Common myeloid progenitor, CD34-positive (primary cell): Measurements from ENCODE around the gene ITPR3.

ENCODE experiments used
- CTCF ChIA-PET: fragments of 350-600 bp; sonication (Branson Sonifier 250); formaldehyde crosslinking; loops from one replicate; lab custom pipeline; 2021; ENCODE audit warnings: antibody characterized with exemption; lab: Charles Lee
- POLR2A ChIA-PET: fragments of 350-600 bp; sonication (Branson Sonifier 250); formaldehyde crosslinking; loops from one replicate; lab custom pipeline; 2021; ENCODE audit warnings: antibody characterized with exemption; lab: Charles Lee
- DNase-seq, 3 donors: peaks; one replicate each; pipeline versions ENCODE4 v3.0.0 to v3.0.0-alpha.2; 2013
- H3K27ac ChIP-seq, 2 experiments: 1 replicate in 1 of 2; 2 replicates in 1 of 2; pipeline ENCODE4 v1.7.0; 2013; ENCODE audit warnings: inconsistent platforms in 2 of 2, low read length in 2 of 2, mild to moderate bottlenecking in 2 of 2, low read depth in 1 of 2, moderate library complexity in 1 of 2; ENCODE audit not compliant: severe bottlenecking in 2 of 2, insufficient read depth in 1 of 2, poor library complexity in 1 of 2
- H3K27me3 ChIP-seq, 5 experiments: replicated peaks in 2 of 5; 1 replicate in 3 of 5; 2 replicates in 2 of 5; pipeline versions ENCODE4 v1.6.1 to v1.7.0; 2013; ENCODE audit warnings: low read length in 4 of 5, mild to moderate bottlenecking in 2 of 5, moderate library complexity in 2 of 5, inconsistent platforms in 1 of 5; ENCODE audit not compliant: insufficient read depth in 5 of 5, control insufficient read depth in 4 of 5
- H3K36me3 ChIP-seq, 4 experiments: 1 replicate in 2 of 4; 2 replicates in 2 of 4; pipeline versions ENCODE4 v1.6.1 to v1.7.0; 2013; ENCODE audit warnings: low read length in 3 of 4, control low read depth in 1 of 4, mild to moderate bottlenecking in 1 of 4; ENCODE audit not compliant: control insufficient read depth in 4 of 4, insufficient read depth in 4 of 4
- H3K4me1 ChIP-seq, 4 experiments: 1 replicate in 3 of 4; 2 replicates in 1 of 4; pipeline versions ENCODE4 v1.6.1 to v1.7.1; 2013; ENCODE audit warnings: low read length in 3 of 4, mild to moderate bottlenecking in 3 of 4, control low read depth in 1 of 4, inconsistent platforms in 1 of 4, moderate library complexity in 1 of 4; ENCODE audit not compliant: control insufficient read depth in 4 of 4, insufficient read depth in 4 of 4; ENCODE audit errors: control extremely low read depth in 1 of 4
- H3K4me3 ChIP-seq, 7 experiments: 1 replicate in 4 of 7; 2 replicates in 3 of 7; pipeline versions ENCODE4 v1.5.1 to v1.7.0; 2013; ENCODE audit warnings: mild to moderate bottlenecking in 7 of 7, low read length in 6 of 7, moderate library complexity in 6 of 7, inconsistent platforms in 2 of 7, low read depth in 2 of 7, control low read depth in 1 of 7; ENCODE audit not compliant: insufficient read depth in 4 of 7, control insufficient read depth in 1 of 7; ENCODE audit errors: extremely low read depth in 1 of 7
- H3K9me3 ChIP-seq, 5 experiments: 1 replicate in 4 of 5; 2 replicates in 1 of 5; pipeline versions ENCODE4 v1.6.1 to v1.7.1; 2013; ENCODE audit warnings: low read length in 4 of 5, mild to moderate bottlenecking in 2 of 5, inconsistent platforms in 1 of 5, low read depth in 1 of 5, moderate library complexity in 1 of 5; ENCODE audit not compliant: control insufficient read depth in 4 of 5, insufficient read depth in 2 of 5; ENCODE audit errors: control extremely low read depth in 1 of 5
- WGBS: methylation state at CpG from one replicate; pipeline ENCODE4 v1.1.5; 2013; ENCODE audit not compliant: insufficient coverage; 5-methylcytosine and 5-hydroxymethylcytosine counted together

The ITPR3 gene

DNA sequence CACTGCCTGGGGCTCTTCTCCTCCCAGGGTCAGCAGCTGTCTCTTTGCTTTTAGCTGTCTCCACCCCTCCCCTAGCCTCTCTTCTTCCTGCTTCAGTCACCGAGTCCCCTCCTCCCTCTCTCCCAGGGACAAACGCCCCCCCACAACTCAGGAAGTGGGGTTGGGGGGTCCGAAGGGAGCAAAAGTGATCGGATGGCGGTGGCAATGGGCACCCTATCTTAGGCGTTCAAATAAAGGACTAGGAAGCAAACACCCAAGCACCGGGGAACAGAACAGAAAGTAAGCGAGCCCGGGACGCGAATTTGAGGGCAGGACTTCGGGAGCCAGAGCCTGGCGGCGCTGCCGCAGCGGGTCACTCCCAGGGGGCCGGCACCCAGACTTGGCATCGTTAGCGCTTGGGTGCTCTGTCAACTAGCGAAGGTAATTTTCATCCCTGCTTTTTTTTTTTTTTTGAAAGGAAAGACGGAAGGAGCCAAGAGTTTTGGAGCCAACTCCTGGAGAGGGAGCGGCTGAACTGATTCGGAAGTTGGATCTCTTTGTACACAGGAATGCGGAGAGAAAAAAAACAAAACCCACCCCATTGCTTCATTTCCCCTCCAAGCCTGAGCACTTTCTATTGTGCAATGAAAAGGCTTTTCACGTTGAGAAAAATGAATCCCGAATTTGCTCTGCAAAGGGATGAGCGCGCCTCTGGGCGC, 815 bp upstream of the ITPR3 start:
- ChIA-PET CTCF (interaction anchor here (1.2 to 2.9 kb wide), 5 partner anchors 13 to 85 kb away, joined by 3 to 15 read pairs (median 5); no protein-coding TSS in a partner anchor), POLR2A (interaction anchor here (1.8 kb wide), 1 partner anchor 31 kb away, joined by 4 read pairs; no protein-coding TSS in a partner anchor)
- Histone ChIP-seq H3K9me3 (no peaks in the 10 kb centered on the region), H3K36me3 (no peaks in the 10 kb centered on the region), H3K4me3 (peak overlapping the region; percentile 65 to 96 (median 69)), H3K4me1 (peaks cover 2 to 26% (median 21%) of the 10 kb centered on the region in 4 experiments), H3K27me3 (peaks cover 0 to 16% (median 2%) of the 10 kb centered on the region in 5 experiments), H3K27ac (peak overlapping the region in 1 of 2 experiments; percentile 46)
- DNase-seq: peak; percentile 19 to 49 (median 47)
- WGBS: 0% methylated on average over 24 of the region's 29 CpGs

DNA sequence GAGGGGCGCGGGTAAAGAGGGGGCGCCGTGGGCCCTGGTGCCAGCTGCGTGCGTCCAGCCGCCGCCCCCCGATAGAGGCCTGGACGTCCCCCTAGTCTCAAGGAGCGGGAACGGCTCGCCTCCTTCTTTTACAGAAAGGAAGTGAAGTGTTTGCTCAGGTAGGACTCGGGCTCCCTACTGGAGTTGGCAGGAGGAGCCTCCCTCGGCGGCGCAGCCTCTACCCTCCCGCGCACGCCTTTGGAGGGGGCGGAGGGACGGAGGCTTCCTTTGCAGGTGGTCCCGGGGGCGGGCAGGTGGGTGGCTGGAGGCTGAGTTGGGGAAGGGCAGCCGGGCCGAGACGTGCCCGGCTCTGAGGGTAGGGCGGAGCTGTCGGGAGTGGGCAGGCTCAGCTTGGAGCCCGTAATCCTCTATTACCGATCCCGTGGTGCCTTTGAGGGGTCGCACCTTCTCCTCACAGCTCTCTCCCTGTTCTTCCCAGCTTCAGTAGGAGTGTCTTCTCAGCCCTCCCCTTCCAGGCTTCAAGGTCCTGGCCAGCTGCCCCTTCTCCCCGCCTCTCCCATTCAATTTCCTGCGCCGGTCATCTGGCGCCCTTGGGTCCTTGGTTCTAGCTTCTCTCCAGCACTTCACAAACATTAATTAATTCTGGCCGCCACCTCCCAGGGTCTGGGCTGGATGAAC, 728 bp downstream of the ITPR3 start:
- CTCF ChIA-PET: interaction anchor here (1.0 to 2.9 kb wide), 10 partner anchors 9 to 84 kb away, joined by 3 to 18 read pairs (median 4); no protein-coding TSS in a partner anchor
- DNase-seq: peak in 2 of 3 donors; percentile 27 to 32
- Histone ChIP-seq H3K36me3 (no peaks in the 10 kb centered on the region), H3K4me3 (peak overlapping the region; percentile 44 to 96 (median 62)), H3K9me3 (no peaks in the 10 kb centered on the region), H3K27ac (no peak overlapping the region), H3K27me3 (peaks cover 0 to 16% (median 2%) of the 10 kb centered on the region in 5 experiments), H3K4me1 (peaks cover 2 to 26% (median 21%) of the 10 kb centered on the region in 4 experiments)
- POLR2A ChIA-PET: interaction anchor here (0.7 to 1.8 kb wide), 2 partner anchors 30 to 72 kb away, joined by 4 read pairs; no protein-coding TSS in a partner anchor
- WGBS: 11% methylated on average over 31 of the region's 39 CpGs

DNA sequence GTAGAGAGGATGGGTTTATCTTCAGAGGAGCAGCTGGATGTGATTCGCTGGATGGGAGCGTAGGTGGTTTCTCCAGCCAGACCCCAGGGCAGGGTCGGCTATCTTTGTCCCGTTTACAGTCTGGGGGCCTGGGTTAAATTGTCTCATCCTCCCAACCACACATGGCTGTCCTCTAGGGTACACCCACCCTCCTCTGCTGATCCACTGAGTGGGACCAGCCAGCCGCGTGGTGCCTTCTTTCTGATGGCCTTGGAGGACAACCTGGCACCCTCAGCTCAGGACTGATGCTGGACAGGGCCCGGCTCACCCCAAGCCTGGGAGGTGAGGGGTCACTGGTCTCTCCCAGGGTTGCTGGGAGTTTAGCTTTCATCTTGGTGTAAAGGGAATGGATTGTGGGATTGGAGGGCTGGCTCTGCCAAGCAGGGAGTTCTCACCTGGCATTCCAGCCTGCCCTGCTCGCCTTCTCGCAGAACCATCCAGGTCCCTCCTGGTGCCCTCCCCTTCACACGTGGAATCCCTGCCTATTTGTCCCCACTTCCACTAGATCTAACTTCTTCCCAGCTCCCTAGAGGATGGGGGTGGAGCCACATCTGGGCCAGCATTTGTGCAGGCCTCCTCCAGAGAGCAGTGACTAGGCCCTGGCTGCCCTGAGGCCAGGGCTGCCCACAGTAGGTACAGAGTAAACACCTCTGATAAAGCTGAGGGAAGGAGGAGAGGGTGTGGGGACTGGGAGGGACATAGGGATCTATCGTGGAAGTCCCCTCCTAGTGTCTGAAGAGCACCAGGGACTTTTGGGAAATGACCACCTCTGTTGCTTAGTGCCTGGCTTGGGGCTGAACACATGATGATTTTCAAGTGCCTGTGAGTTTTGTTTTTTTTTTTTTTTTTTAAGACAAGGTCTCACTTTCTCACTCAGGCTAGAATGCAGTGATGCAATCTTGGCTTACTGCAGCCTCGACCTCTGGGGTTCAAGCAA, 1.6 kb downstream of the ITPR3 start:
- no peak overlapping the region for H3K27ac ChIP-seq
- ChIA-PET POLR2A (no interaction called here), CTCF (interaction anchor here (0.7 to 2.9 kb wide), 10 partner anchors 8 to 88 kb away, joined by 3 to 18 read pairs (median 4); no protein-coding TSS in a partner anchor)
- H3K27me3 ChIP-seq: peaks cover 0 to 16% (median 2%) of the 10 kb centered on the region in 5 experiments
- no peaks in the 10 kb centered on the region for H3K9me3 ChIP-seq
- DNase-seq: no peak
- H3K4me3 ChIP-seq: peak overlapping the region in 1 of 7 experiments; percentile 96
- 83% methylated on average over 7 of the region's 12 CpGs for WGBS
- peaks cover 2 to 26% (median 21%) of the 10 kb centered on the region in 4 experiments for H3K4me1 ChIP-seq
- no peaks in the 10 kb centered on the region for H3K36me3 ChIP-seq

DNA sequence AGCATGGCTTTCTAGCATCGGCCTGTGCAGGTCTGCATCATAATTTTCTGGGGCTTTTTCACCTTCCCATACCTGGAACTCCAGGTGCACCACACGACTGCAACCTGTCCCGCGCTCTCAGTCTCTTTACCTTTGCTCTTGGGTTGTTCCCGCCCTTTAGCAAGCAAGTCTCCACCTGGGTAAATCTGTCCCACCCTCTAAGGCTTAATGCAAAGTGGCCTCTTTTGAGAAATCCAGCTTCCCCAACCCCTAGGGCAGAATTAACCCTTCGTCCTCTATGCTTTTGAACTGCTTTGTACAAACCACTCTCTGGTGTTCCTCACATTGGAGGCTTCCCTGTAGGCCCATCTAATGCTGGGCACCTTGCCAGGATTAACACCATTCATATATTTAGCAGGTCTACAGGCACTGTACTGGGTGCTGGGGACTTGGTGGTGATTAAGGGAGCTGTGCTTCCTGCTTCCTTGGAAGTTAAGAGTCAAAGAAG, 2.8 kb downstream of the ITPR3 start:
- Histone ChIP-seq H3K36me3 (no peaks in the 10 kb centered on the region), H3K4me1 (peaks cover 2 to 26% (median 21%) of the 10 kb centered on the region in 4 experiments), H3K4me3 (no peak overlapping the region), H3K9me3 (no peaks in the 10 kb centered on the region), H3K27me3 (peaks cover 0 to 16% (median 2%) of the 10 kb centered on the region in 5 experiments), H3K27ac (no peak overlapping the region)
- no peak for DNase-seq
- 87% methylated on average over 6 of the region's 6 CpGs for WGBS
- CTCF ChIA-PET: interaction anchor here (0.7 to 1.0 kb wide), 2 partner anchors 10 to 87 kb away, joined by 3 to 4 read pairs; no protein-coding TSS in a partner anchor
- POLR2A ChIA-PET: no interaction called here

DNA sequence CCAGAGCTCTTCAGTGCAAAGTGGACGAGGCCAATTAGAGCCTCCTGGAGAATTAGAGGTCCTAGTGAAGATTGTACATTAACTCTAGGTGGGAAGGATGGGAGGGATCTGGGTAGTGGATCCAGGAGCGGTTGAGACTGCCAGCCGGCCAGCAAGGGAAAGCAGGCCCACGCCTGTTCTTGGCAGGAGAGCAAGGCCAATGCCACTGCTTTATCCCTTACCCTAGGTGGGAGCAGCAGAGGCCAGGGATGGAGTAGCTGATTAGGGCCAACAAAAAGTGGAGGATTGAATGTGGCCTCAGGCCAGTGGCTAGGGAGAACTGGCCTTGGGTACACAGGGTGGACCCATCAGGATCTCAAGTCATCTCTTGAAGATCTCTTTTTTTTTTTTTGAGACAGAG, 3.7 kb downstream of the ITPR3 start:
- H3K4me3 ChIP-seq: no peak overlapping the region
- H3K27ac ChIP-seq: no peak overlapping the region
- POLR2A ChIA-PET: no interaction called here
- H3K36me3 ChIP-seq: no peaks in the 10 kb centered on the region
- H3K27me3 ChIP-seq: peaks cover 0 to 13% (median 2%) of the 10 kb centered on the region in 5 experiments
- DNase-seq: no peak
- H3K4me1 ChIP-seq: peaks cover 2 to 19% (median 16%) of the 10 kb centered on the region in 4 experiments
- no peaks in the 10 kb centered on the region for H3K9me3 ChIP-seq
- WGBS: 95% methylated on average over 4 of the region's 4 CpGs
- CTCF ChIA-PET: no interaction called here

DNA sequence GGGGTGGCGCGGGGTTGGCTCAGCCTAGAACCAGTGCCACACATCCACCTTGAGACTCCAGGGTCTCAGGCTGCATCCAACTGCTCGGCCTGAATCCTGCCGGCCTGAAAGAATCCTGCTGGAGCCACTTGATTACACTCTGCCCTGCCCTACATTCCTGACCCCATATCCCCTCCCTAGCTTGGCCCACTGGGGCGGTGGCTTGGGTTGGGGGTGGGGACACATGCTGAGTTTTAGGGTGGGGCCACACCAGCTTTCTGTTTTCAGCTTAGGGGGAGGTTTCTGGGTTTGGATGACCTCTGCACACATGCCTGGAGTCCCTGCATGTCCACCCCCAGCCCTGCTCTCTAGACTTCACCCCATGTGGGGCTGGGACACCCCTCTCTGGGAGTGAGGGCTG, 6.8 kb downstream of the ITPR3 start:
- DNase-seq: no peak
- H3K9me3 ChIP-seq: no peaks in the 10 kb centered on the region
- 100% methylated on average over 2 of the region's 5 CpGs for WGBS
- no peak overlapping the region for H3K27ac ChIP-seq
- peaks cover 0 to 2% (median 0%) of the 10 kb centered on the region in 4 experiments for H3K4me1 ChIP-seq
- ChIA-PET POLR2A (no interaction called here), CTCF (no interaction called here)
- no peaks in the 10 kb centered on the region for H3K36me3 ChIP-seq
- H3K27me3 ChIP-seq: peaks cover 0 to 5% (median 0%) of the 10 kb centered on the region in 5 experiments
- H3K4me3 ChIP-seq: no peak overlapping the region
